Measurements from ENCODE around the gene SBK2.

The SBK2 gene

GRCh38 chr19:55544014-55544413 is 7.1 kb upstream of the SBK2 start:
- TF ChIP-seq ARNT (IDR thresholded peaks at IDR 0.05) = no peak
- no peak for TF ChIP-seq L3MBTL2 (conservative IDR thresholded peaks at IDR 0.05)
- TF ChIP-seq CTBP1 (IDR thresholded peaks at IDR 0.05; ENCODE audit: borderline replicate concordance) = no peak
- TF ChIP-seq LEF1 (IDR thresholded peaks at IDR 0.05; ENCODE audit: borderline replicate concordance) = no peak
- TF ChIP-seq HDGF (IDR thresholded peaks at IDR 0.05; ENCODE audit: borderline replicate concordance) = no peak
- POLR2A ChIA-PET = no interaction called here
- CTCF ChIA-PET = interaction anchor here (0.8 kb wide), 1 partner anchor 766 kb away, joined by 3 read pairs; no protein-coding TSS in a partner anchor
- DNase-seq (ENCODE audit: extremely low spot score) = no peak

- DNase-seq (ENCODE audit: extremely low spot score) = no peak
- POLR2A ChIA-PET = no interaction called here
- TF ChIP-seq FOXM1 (IDR thresholded peaks at IDR 0.05; ENCODE audit: borderline replicate concordance) (no peak), PKNOX1 (IDR thresholded peaks at IDR 0.05) (no peak), FOXA1 (IDR thresholded peaks at IDR 0.05) (no peak), ARNT (IDR thresholded peaks at IDR 0.05) (no peak), HDGF (IDR thresholded peaks at IDR 0.05; ENCODE audit: borderline replicate concordance) (no peak), TARDBP (IDR thresholded peaks at IDR 0.05) (no peak), ELF4 (IDR thresholded peaks at IDR 0.05) (no peak), SP1 (IDR thresholded peaks at IDR 0.05) (no peak), SUZ12 (IDR thresholded peaks at IDR 0.05) (no peak), BHLHE40 (IDR thresholded peaks at IDR 0.05; ENCODE audit: borderline replicate concordance) (no peak), L3MBTL2 (conservative IDR thresholded peaks at IDR 0.05) (no peak)
- CTCF ChIA-PET = interaction anchor here (0.5 kb wide), 1 partner anchor 1686 kb away, joined by 3 read pairs; no protein-coding TSS in a partner anchor
Measured at GRCh38 chr19:55543567-55543966, 6.6 kb upstream of the SBK2 start.

- ChIA-PET CTCF (no interaction called here), POLR2A (no interaction called here)
- TF ChIP-seq TARDBP (IDR thresholded peaks at IDR 0.05) = no peak
- no peak for TF ChIP-seq FOXA1 (IDR thresholded peaks at IDR 0.05)
- TF ChIP-seq LEF1 (IDR thresholded peaks at IDR 0.05; ENCODE audit: borderline replicate concordance) = no peak
- TF ChIP-seq BHLHE40 (IDR thresholded peaks at IDR 0.05; ENCODE audit: borderline replicate concordance) = no peak
- no peak for TF ChIP-seq ELF4 (IDR thresholded peaks at IDR 0.05)
- DNase-seq (ENCODE audit: extremely low spot score) = no peak
Measured at GRCh38 chr19:55542292-55542855, 5.4 kb upstream of the SBK2 start.

- TF ChIP-seq FOXM1 (IDR thresholded peaks at IDR 0.05; ENCODE audit: borderline replicate concordance) = no peak
- no peak for DNase-seq (ENCODE audit: extremely low spot score)
- ChIA-PET POLR2A (no interaction called here), CTCF (interaction anchor here (0.6 kb wide), 1 partner anchor 122 kb away, joined by 3 read pairs; no protein-coding TSS in a partner anchor)
Measured at GRCh38 chr19:55541091-55541490, 4.2 kb upstream of the SBK2 start.

- POLR2A ChIA-PET = no interaction called here
- CTCF ChIA-PET = no interaction called here
Measured at GRCh38 chr19:55540619-55541018, 3.7 kb upstream of the SBK2 start.

GRCh38 chr19:55539090-55539984 is 2.4 kb upstream of the SBK2 start:
- TF ChIP-seq NFRKB (IDR thresholded peaks at IDR 0.05) = no peak
- TF ChIP-seq TARDBP (IDR thresholded peaks at IDR 0.05) = no peak
- no peak for TF ChIP-seq LEF1 (IDR thresholded peaks at IDR 0.05; ENCODE audit: borderline replicate concordance)
- no peak for TF ChIP-seq ARNT (IDR thresholded peaks at IDR 0.05)
- POLR2A ChIA-PET = interaction anchor here (0.6 kb wide), 1 partner anchor 67 kb away, joined by 3 read pairs; no protein-coding TSS in a partner anchor
- DNase-seq (ENCODE audit: extremely low spot score) = no peak
- CTCF ChIA-PET = interaction anchor here (0.7 kb wide), 1 partner anchor 85 kb away, joined by 3 read pairs; no protein-coding TSS in a partner anchor

More at GRCh38 chr19:55540619-55541018, 3.7 kb upstream of the SBK2 start:
- no peak for TF ChIP-seq SP1 (IDR thresholded peaks at IDR 0.05)
- no peak for TF ChIP-seq SUZ12 (IDR thresholded peaks at IDR 0.05)
- TF ChIP-seq FOXA1 (IDR thresholded peaks at IDR 0.05) = no peak
- TF ChIP-seq ARNT (IDR thresholded peaks at IDR 0.05) = no peak
- no peak for TF ChIP-seq PKNOX1 (IDR thresholded peaks at IDR 0.05)
- no peak for TF ChIP-seq FOXM1 (IDR thresholded peaks at IDR 0.05; ENCODE audit: borderline replicate concordance)
- no peak for TF ChIP-seq FOXK2 (IDR thresholded peaks at IDR 0.05)
- TF ChIP-seq CTBP1 (IDR thresholded peaks at IDR 0.05; ENCODE audit: borderline replicate concordance) = no peak
- DNase-seq (ENCODE audit: extremely low spot score) = no peak

GRCh38 chr19:55538132-55538531 is 1.2 kb upstream of the SBK2 start:
- DNase-seq (ENCODE audit: extremely low spot score) = no peak
- TF ChIP-seq PKNOX1 (IDR thresholded peaks at IDR 0.05) = no peak
- no peak for TF ChIP-seq FOXA1 (IDR thresholded peaks at IDR 0.05)
- no peak for TF ChIP-seq FOXK2 (IDR thresholded peaks at IDR 0.05)
- no peak for TF ChIP-seq TARDBP (IDR thresholded peaks at IDR 0.05)
- no peak for TF ChIP-seq BHLHE40 (IDR thresholded peaks at IDR 0.05; ENCODE audit: borderline replicate concordance)
- TF ChIP-seq CTBP1 (IDR thresholded peaks at IDR 0.05; ENCODE audit: borderline replicate concordance) = no peak
- no peak for TF ChIP-seq L3MBTL2 (conservative IDR thresholded peaks at IDR 0.05)
- TF ChIP-seq SUZ12 (IDR thresholded peaks at IDR 0.05) = no peak
- TF ChIP-seq ELF4 (IDR thresholded peaks at IDR 0.05) = no peak
- no peak for TF ChIP-seq NFRKB (IDR thresholded peaks at IDR 0.05)
- TF ChIP-seq HDGF (IDR thresholded peaks at IDR 0.05; ENCODE audit: borderline replicate concordance) = no peak
- TF ChIP-seq SP1 (IDR thresholded peaks at IDR 0.05) = no peak
- no peak for TF ChIP-seq ZNF384 (IDR thresholded peaks at IDR 0.05)
- TF ChIP-seq LEF1 (IDR thresholded peaks at IDR 0.05; ENCODE audit: borderline replicate concordance) = no peak
- ChIA-PET CTCF (interaction anchor here (0.7 kb wide), 1 partner anchor 86 kb away, joined by 3 read pairs; no protein-coding TSS in a partner anchor), POLR2A (no interaction called here)
